Hepatocyte (in vitro differentiated cells): ENCODE results near the gene CDH6. TPM values are rescaled to one million over a fixed set of nuclear protein-coding genes. Genes with fewer than 3 reads are reported as not detected.

ENCODE experiments used
- DNase-seq: peaks from one replicate; pipeline ENCODE4 v3.0.0-alpha.2; 2016; ENCODE audit warnings: low spot score
- H2AFZ ChIP-seq: fragments of 200-600 bp; sonication (generic); 2 replicates; pipeline ENCODE4 v1.6.0; 2016; ENCODE audit warnings: antibody characterized with exemption, mild to moderate bottlenecking
- H3K27ac ChIP-seq: fragments of 200-600 bp; sonication (generic); 2 replicates; pipeline ENCODE4 v1.5.1; 2016; ENCODE audit warnings: mild to moderate bottlenecking
- H3K27me3 ChIP-seq: fragments of 200-600 bp; sonication (generic); 2 replicates; pipeline ENCODE4 v1.6.1; 2016
- H3K36me3 ChIP-seq: fragments of 200-600 bp; sonication (generic); replicated peaks from 2 replicates; pipeline ENCODE4 v1.5.1; 2016; ENCODE audit warnings: low read depth; ENCODE audit not compliant: insufficient read depth
- H3K4me1 ChIP-seq: fragments of 200-600 bp; sonication (generic); 2 replicates; pipeline ENCODE4 v1.5.1; 2016; ENCODE audit warnings: mild to moderate bottlenecking, moderate library complexity; ENCODE audit not compliant: insufficient read depth
- H3K4me2 ChIP-seq: fragments of 200-600 bp; sonication (generic); 2 replicates; pipeline ENCODE4 v1.6.0; 2016
- H3K4me3 ChIP-seq: fragments of 200-600 bp; sonication (generic); 2 replicates; pipeline ENCODE4 v1.5.1; 2016; ENCODE audit warnings: mild to moderate bottlenecking
- H3K79me2 ChIP-seq: fragments of 200-600 bp; sonication (generic); 2 replicates; pipeline ENCODE4 v1.6.0; 2017; ENCODE audit warnings: mild to moderate bottlenecking
- H3K9me2 ChIP-seq: fragments of 200-600 bp; sonication (generic); replicated peaks from 2 replicates; pipeline ENCODE4 v1.6.0; 2017; ENCODE audit warnings: mild to moderate bottlenecking; ENCODE audit not compliant: insufficient read depth
- H3K9me3 ChIP-seq: fragments of 200-600 bp; sonication (generic); 2 replicates; pipeline ENCODE4 v1.5.1; 2016; ENCODE audit warnings: low read depth, mild to moderate bottlenecking
- H4K20me1 ChIP-seq: fragments of 200-600 bp; sonication (generic); 2 replicates; pipeline ENCODE4 v1.6.0; 2016; ENCODE audit warnings: mild to moderate bottlenecking; ENCODE audit not compliant: insufficient read depth, poor library complexity, severe bottlenecking
- CTCF ChIP-seq: fragments of 200-600 bp; sonication (generic); IDR thresholded peaks from 2 replicates; pipeline ENCODE4 v1.5.1; 2016; ENCODE audit warnings: antibody characterized with exemption, mild to moderate bottlenecking; ENCODE audit not compliant: poor library complexity
- EZH2 ChIP-seq: fragments of 200-600 bp; sonication (generic); IDR thresholded peaks from 2 replicates; pipeline ENCODE4 v1.6.1; 2016; ENCODE audit warnings: antibody characterized with exemption, mild to moderate bottlenecking, borderline replicate concordance
- EZH2phosphoT487 ChIP-seq: fragments of 200-600 bp; sonication (generic); IDR thresholded peaks from one replicate; pipeline ENCODE4 v1.6.1; 2018; ENCODE audit warnings: antibody characterized with exemption, mild to moderate bottlenecking, low read depth, moderate library complexity; ENCODE audit not compliant: unreplicated experiment, severe bottlenecking
- WGBS: methylation state at CpG from one replicate; pipeline ENCODE4 v1.1.6; 2016; ENCODE audit warnings: low lambda C conversion rate; ENCODE audit errors: missing lambda C conversion rate; 5-methylcytosine and 5-hydroxymethylcytosine counted together
- polyA plus RNA-seq: library from polyadenylated mRNA; unstranded; fragments of >200 nt; fragmentation: Nextera tagmentation; extraction: Ambion mirVana; gene quantifications from 2 replicates; pipeline ENCODE4 v1.2.1, GENCODE V29; 2016
- total RNA-seq: library from RNA; depleted of rRNA; stranded (reverse); fragments of >200 nt; gene quantifications from 2 replicates; pipeline ENCODE4 v1.2.3, GENCODE V29; 2014

Gene CDH6
- total and polyA plus RNA-seq, 2 experiments from 2014 or later, result 11.6 to 36.9 TPM

GRCh38 chr5:31285025-31285424, 91.5 kb downstream of the CDH6 start:
- 75% methylated on average over 2 of the region's 2 CpGs for WGBS
- no peaks in the 10 kb centered on the region for H3K9me2 ChIP-seq
- H3K79me2 ChIP-seq, result no peaks in the 10 kb centered on the region
- H3K36me3 ChIP-seq, result no peaks in the 10 kb centered on the region
- TF ChIP-seq EZH2 (no peak), EZH2phosphoT487 (no peak), CTCF (no peak)
- no peak for DNase-seq
- H3K4me2 ChIP-seq, result no peak overlapping the region
- H3K9me3 ChIP-seq, result no peaks in the 10 kb centered on the region
- H2AFZ ChIP-seq, result no peak overlapping the region
- H4K20me1 ChIP-seq, result no peaks in the 10 kb centered on the region
- no peaks in the 10 kb centered on the region for H3K27me3 ChIP-seq
- no peak overlapping the region for H3K4me3 ChIP-seq
- H3K27ac ChIP-seq, result no peak overlapping the region
- H3K4me1 ChIP-seq, result no peaks in the 10 kb centered on the region

- no peak for TF ChIP-seq EZH2phosphoT487
- TF ChIP-seq EZH2, result no peak
- no peak for TF ChIP-seq CTCF
- H3K27me3 ChIP-seq, result no peaks in the 10 kb centered on the region
- H3K4me1 ChIP-seq, result no peaks in the 10 kb centered on the region
- no peak overlapping the region for H3K4me2 ChIP-seq
- no peaks in the 10 kb centered on the region for H3K9me2 ChIP-seq
- H2AFZ ChIP-seq, result no peak overlapping the region
- no peak for DNase-seq
- H4K20me1 ChIP-seq, result no peaks in the 10 kb centered on the region
- no peak overlapping the region for H3K4me3 ChIP-seq
- H3K9me3 ChIP-seq, result no peaks in the 10 kb centered on the region
- H3K36me3 ChIP-seq, result no peaks in the 10 kb centered on the region
- H3K27ac ChIP-seq, result no peak overlapping the region
- H3K79me2 ChIP-seq, result no peaks in the 10 kb centered on the region
Measured at GRCh38 chr5:31287985-31288384, 94.5 kb downstream of the CDH6 start.

- Histone ChIP-seq H3K9me2 (no peaks in the 10 kb centered on the region), H3K27ac (no peak overlapping the region), H3K4me2 (no peak overlapping the region), H3K79me2 (no peaks in the 10 kb centered on the region), H2AFZ (no peak overlapping the region), H3K9me3 (no peaks in the 10 kb centered on the region), H3K4me1 (no peaks in the 10 kb centered on the region), H3K36me3 (no peaks in the 10 kb centered on the region), H4K20me1 (no peaks in the 10 kb centered on the region), H3K4me3 (no peak overlapping the region), H3K27me3 (no peaks in the 10 kb centered on the region)
- 89% methylated on average over 3 of the region's 3 CpGs for WGBS
- no peak for DNase-seq
- TF ChIP-seq EZH2 (no peak), EZH2phosphoT487 (no peak), CTCF (no peak)
Measured at GRCh38 chr5:31289429-31289828, 95.9 kb downstream of the CDH6 start.

- Histone ChIP-seq H3K4me3 (no peak overlapping the region), H3K9me2 (no peaks in the 10 kb centered on the region), H2AFZ (no peak overlapping the region), H3K79me2 (no peaks in the 10 kb centered on the region), H3K27ac (no peak overlapping the region), H3K36me3 (no peaks in the 10 kb centered on the region), H3K4me2 (no peak overlapping the region), H3K27me3 (no peaks in the 10 kb centered on the region), H3K9me3 (no peaks in the 10 kb centered on the region), H4K20me1 (no peaks in the 10 kb centered on the region), H3K4me1 (no peaks in the 10 kb centered on the region)
- DNase-seq, result no peak
- TF ChIP-seq EZH2, result no peak
- TF ChIP-seq EZH2phosphoT487, result no peak
- no peak for TF ChIP-seq CTCF
- WGBS, result 62% methylated on average over 7 of the region's 7 CpGs
Measured at GRCh38 chr5:31291323-31291854, 97.9 kb downstream of the CDH6 start.
